ENCODE results near the gene STUB1.

STUB1 gene

DNA sequence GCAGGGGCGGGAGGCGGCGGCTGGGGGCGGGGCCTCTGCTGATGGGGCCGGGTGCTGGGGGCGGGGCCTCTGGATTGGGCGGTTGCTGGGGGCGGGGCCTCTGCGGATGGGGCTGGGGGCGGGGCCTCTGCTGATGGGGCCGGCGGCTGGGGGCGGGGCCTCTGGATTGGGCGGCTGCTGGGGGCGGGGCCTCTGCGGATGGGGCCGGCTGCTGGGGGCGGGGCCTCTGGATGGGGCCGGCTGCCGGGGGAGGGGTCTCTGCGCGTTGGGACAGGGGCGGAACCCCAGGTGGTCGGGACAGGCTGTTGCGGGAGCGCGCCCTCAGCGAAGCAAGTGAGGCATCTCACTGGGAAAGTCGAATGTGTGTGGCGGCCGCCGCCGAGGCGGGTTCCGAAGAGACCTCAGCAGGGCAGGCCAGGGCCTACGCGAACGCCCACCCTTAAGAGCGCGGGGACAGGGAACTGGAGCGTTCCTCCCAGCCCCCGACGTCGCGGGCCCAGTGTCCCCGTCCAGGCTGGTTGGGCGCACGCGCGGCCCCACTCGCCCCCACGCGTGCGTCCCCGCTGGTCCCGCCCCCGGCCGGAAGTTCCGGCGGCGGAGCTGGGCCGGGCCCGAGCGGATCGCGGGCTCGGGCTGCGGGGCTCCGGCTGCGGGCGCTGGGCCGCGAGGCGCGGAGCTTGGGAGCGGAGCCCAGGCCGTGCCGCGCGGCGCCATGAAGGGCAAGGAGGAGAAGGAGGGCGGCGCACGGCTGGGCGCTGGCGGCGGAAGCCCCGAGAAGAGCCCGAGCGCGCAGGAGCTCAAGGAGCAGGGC is at the start of gene STUB1:
TSS of gene STUB1 (plus strand) at position 597 of the 811 bp plus-strand sequence. CDS start at position 713, 116 bp downstream.
- DNase-seq (ENCODE audit: low read depth) = peak; percentile 85

- DNase-seq (ENCODE audit: low read depth) = no peak
Observed at GRCh38 chr16:630815-631405, 49.3 kb upstream of the STUB1 start, which contains the start of gene WFIKKN1. TSS of gene WFIKKN1 (plus strand) at chr16:630985. CDS start at chr16:631254, 269 bp downstream.

DNA sequence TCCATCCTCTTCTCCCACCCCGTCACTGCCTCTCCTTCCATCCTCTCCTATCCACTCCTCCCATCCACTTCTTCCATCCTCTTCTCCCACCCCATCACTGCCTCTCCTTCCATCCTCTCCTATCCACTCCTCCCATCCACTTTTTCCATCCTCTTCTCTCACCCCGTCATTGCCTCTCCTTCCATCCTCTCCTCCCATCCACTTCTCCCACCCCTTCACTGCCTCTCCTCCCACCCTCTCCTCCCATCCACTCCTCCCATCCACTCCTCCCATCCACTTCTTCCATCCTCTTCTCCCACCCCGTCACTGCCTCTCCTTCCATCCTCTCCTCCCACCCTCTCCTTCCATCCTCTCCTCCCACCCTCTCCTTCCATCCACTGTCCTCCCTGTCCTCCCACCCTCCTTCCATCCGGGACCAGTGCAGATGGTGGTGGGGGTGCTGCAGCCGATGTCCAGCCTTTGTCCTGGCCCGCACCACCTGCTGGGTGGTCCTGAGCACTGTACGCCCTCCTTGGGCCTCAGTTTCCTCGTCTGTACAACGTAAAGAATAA is 48.3 kb upstream of the STUB1 start:
- no peak for DNase-seq (ENCODE audit: low read depth)

- DNase-seq (ENCODE audit: low read depth) = no peak
Observed at GRCh38 chr16:632486-633335, 47.5 kb upstream of the STUB1 start.

- no peak for DNase-seq (ENCODE audit: low read depth)
Observed at GRCh38 chr16:633336-634050, 46.7 kb upstream of the STUB1 start.

DNA sequence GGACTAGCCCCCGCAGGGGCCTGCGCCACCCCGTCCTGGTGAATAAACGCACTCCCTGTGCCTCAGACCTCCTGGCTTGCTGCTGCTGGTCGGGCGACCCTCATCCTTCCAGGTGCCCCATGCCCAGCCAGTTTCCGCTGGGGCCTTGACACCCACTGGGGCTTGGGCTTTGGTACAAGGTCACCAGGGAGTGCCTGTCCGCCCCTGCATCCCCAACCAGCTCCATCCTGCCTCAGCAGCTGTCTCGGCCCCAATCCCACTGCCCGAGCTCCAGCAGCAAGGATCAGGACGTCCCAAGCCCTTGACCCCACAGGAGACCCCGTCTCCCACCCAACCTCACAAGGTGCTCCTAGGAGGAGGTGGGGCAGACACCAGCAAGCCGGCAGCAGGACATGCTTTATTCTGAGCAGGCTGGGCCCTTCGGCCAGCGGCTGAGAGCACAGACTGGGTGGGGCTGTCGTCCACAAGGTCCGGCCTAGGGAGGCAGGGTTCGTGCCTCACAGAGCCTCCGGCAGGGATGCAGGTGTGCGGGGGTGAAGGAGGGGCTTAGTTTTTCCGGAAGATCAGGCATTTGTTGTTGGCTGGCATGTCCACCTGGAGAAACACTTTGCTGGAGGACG is 46.0 kb upstream of the STUB1 start:
- DNase-seq (ENCODE audit: low read depth) = no peak

DNA sequence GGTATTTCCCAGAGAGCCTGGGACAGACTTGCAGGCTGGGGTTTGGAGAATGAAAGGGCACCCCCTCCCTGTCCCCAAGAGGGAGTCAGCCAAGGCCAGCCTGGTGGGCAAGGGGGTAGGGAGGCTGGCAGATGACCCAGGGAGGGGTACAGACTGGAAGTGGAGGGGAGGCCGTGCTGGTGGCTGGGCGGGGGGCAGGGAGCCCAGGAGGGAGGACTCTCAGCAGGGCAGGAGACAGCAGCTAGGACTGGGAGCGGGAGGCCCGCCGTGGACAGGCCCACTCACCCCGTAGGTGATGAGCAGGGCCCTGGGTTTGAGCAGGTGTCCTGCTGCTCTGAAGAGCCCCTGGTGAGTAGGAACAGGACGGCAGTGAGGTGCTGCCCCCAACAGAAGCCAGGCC is 45.2 kb upstream of the STUB1 start:
- DNase-seq (ENCODE audit: low read depth) = no peak

DNA sequence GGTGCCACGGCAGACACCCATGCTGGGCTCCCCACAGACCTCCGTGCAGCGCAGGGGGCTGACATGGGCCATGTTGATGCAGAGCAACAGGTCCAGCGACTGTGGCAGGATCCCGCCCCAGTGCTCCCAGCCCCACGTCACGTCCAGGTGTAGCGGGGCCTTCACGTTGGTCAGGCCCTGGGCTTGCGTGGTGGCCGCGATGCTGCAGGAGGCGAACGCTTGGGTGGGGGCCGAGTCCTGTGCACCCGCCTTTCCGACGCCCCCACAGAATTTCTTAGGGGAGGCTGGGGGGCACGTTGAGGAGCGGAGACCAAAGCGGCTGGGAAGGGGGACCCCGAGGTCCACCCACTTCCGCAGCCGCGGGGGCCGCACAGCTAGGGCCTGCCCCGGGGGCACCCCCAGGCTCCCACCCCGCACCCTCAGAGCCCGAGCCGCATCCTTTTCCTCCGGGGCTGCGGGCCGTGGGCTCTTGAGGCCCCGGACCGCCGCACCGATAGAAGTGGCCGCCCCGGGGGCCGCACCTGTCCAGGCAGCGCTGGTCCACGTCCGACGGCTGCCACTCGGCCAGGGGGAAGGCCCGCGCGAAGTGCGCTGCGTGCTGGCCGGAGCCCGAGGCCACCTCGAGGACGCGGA is 44.5 kb upstream of the STUB1 start:
- DNase-seq (ENCODE audit: low read depth) = no peak

DNA sequence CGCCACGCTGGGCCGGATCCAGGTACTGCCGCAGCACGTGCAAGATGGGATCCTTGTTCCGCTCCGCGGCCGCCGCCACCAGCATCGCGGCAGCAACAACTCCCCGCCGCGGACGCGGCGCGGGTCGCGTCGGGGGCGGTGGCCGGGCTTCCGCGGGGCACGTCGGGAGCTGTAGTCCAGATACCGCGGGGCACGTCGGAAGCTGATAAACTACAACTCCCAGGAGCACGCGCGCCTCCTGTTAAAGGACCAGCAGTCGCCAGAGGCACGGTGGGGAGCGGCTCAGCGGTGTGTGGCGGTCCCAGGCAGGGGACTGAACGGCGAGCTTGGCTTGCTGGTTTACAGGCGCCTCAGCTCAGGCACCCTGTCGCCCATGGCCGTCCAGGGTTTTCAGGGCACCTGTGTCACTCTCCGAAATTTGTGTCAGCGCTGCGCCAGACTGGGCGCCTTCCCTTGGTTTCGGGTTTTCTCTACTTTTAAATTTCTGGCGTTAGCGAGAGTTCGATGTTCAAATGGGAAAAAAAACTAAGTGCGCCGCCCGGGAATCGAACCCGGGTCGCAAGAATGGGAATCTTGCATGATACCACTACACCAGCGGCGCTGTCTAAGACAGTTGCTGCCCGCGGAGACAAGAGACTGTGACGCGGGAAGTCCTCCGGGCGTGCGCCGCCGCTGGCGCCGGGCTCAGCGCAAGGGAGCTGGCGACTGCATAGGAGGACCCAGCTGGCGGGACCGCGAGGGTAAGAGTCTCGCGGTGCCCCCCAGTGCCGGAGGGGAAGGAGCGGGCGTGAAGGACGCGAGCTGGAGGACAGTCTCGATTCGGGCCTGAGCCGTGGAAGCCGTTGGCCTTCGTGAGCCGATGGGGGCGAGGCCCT is 43.8 kb upstream of the STUB1 start, which contains the start of gene METTL26:
TSS of gene METTL26 (minus strand) at position 100 of the 875 bp plus-strand sequence. CDS start at position 85, 15 bp downstream.
- DNase-seq (ENCODE audit: low read depth) = peak; percentile 91

- peak; percentile 78 for DNase-seq (ENCODE audit: low read depth)
Observed at GRCh38 chr16:637081-638018, 42.9 kb upstream of the STUB1 start.

GRCh38 chr16:638034-638543 is 42.1 kb upstream of the STUB1 start:
- no peak for DNase-seq (ENCODE audit: low read depth)

GRCh38 chr16:638836-639235 is 41.4 kb upstream of the STUB1 start:
- DNase-seq (ENCODE audit: low read depth) = no peak

DNA sequence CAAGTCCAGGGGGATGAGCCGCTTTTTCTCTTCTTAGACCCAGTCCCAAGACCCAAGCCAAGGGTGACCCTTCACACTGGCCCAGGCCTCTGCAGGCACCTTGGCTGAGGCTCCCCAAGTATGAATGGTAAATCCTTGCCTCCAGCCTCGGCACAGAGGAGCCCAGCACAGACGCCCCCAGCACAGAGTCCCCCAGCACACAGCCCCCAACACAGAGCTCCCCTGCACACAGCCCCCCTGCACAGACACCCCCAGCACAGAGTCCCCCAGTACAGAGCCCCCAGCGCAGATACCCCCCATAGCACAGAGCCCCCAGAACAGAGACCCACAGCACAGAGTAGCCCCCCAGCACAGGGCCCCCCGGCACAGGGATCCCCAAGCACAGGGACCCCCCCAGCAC is 39.6 kb upstream of the STUB1 start:
- no peak for DNase-seq (ENCODE audit: low read depth)

- peak; percentile 41 for DNase-seq (ENCODE audit: low read depth)
Observed at GRCh38 chr16:641326-642188, 38.7 kb upstream of the STUB1 start, which contains the start of gene MCRIP2. TSS of gene MCRIP2 (plus strand) at chr16:641828. CDS start at chr16:641992, 164 bp downstream.

DNA sequence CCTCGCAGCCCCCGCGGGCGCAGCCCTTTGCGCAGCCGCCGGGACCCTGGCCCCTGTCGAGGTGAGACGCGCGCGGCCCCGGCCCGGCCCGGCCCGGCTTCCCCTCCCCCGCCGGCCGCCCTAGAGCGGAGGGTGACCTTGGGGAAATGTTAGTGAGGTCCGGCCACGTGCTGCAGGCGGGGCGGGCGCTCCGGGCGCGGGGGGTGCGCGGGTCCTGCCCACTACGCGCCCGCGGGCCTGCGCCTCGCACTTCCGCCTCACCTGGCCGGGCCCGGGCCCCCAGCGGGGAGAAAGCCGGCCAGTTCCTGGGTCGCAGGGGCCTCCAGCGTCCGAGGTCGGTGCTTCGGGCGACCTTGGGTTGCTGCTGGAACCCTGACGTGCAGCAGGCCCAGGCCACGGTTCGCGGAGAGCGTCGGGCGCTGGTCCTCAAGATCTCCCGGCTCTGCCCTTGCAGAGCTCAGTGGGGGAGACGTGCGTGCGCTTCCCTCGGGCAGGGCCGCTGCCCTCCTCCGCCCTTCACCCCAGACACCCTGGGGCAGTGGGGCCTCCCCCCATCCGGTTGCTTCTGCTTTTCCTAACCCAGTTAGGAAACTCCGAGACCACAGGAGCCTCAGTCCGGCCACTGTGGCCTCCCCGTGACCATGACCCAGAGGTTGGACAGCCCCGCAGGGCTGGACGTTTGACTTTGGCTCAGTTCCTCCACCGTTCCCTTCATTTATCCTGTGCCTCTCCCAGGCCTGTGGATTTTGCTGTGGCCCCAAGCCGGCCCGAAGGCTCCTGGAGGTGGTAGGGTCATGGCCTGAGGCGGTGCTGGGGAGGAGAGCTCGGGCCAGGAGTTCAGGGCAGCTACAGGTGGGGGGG is 37.8 kb upstream of the STUB1 start:
- DNase-seq (ENCODE audit: low read depth) = no peak

DNA sequence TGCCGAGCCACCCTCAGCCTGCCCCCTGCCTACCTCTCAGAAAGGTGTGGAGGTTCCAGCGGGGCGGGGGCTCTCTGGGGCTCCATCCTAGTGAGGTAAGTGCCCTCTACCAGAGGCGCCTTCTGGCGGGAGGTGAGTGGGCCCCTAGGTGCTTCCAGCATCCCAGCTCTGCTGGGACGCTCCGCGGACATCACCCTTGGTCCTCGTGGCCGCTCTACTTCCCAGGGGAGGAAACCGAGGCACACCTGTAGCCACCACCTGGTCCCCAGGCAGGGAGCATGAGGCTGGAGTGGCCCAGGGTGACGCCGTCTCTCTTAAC is 37.2 kb upstream of the STUB1 start:
- DNase-seq (ENCODE audit: low read depth) = no peak

All from stimulated activated CD8-positive, alpha-beta memory T cell treated with anti-CD3 and anti-CD28 coated beads, Interleukin-7, amount 100 ng/mL, for 24 hours (primary cell).